HEK293T (cell line): Measurements from ENCODE around the gene SLAMF7.

Source experiments
- ARNT ChIP-seq: fragments of 450-650 bp; IDR thresholded peaks from 2 replicates; pipeline ENCODE4 v1.6.1; 2017; ENCODE audit warnings: mild to moderate bottlenecking
- BHLHE40 ChIP-seq: fragments of 450-650 bp; IDR thresholded peaks from 2 replicates; pipeline ENCODE4 v1.6.1; 2016; ENCODE audit warnings: mild to moderate bottlenecking, moderate library complexity, borderline replicate concordance
- ELF4 ChIP-seq: fragments of 450-650 bp; IDR thresholded peaks from 2 replicates; pipeline ENCODE4 v1.6.1; 2017; ENCODE audit warnings: antibody characterized with exemption
- FOXA1 ChIP-seq: fragments of 450-650 bp; IDR thresholded peaks from 2 replicates; pipeline ENCODE4 v1.6.1; 2016; ENCODE audit warnings: mild to moderate bottlenecking
- FOXK2 ChIP-seq: fragments of 450-650 bp; IDR thresholded peaks from 2 replicates; pipeline ENCODE4 v1.6.1; 2016; ENCODE audit warnings: mild to moderate bottlenecking
- FOXM1 ChIP-seq: fragments of 450-650 bp; IDR thresholded peaks from 2 replicates; pipeline ENCODE4 v1.6.1; 2017; ENCODE audit warnings: mild to moderate bottlenecking, borderline replicate concordance
- HDGF ChIP-seq: fragments of 450-650 bp; IDR thresholded peaks from 2 replicates; pipeline ENCODE4 v1.6.1; 2017; ENCODE audit warnings: antibody characterized with exemption, borderline replicate concordance
- LEF1 ChIP-seq: fragments of 450-650 bp; IDR thresholded peaks from 2 replicates; pipeline ENCODE4 v1.6.1; 2017; ENCODE audit warnings: mild to moderate bottlenecking, borderline replicate concordance
- NFRKB ChIP-seq: fragments of 450-650 bp; IDR thresholded peaks from 2 replicates; pipeline ENCODE4 v1.6.1; 2016; ENCODE audit warnings: mild to moderate bottlenecking, moderate library complexity
- SP1 ChIP-seq: fragments of 450-650 bp; IDR thresholded peaks from 2 replicates; pipeline ENCODE4 v1.6.1; 2017
- SUZ12 ChIP-seq: fragments of 450-650 bp; IDR thresholded peaks from 2 replicates; pipeline ENCODE4 v1.6.1; 2016; ENCODE audit warnings: mild to moderate bottlenecking
- TARDBP ChIP-seq: fragments of 450-650 bp; IDR thresholded peaks from 2 replicates; pipeline ENCODE4 v1.6.1; 2016
- ZNF384 ChIP-seq: fragments of 450-650 bp; IDR thresholded peaks from 2 replicates; pipeline ENCODE4 v1.6.1; 2016
- TF ChIP-seq, protein P1 (sequence below): fragments of 450-650 bp; IDR thresholded peaks from 2 replicates; pipeline ENCODE4 v1.6.1; 2016

DNA sequence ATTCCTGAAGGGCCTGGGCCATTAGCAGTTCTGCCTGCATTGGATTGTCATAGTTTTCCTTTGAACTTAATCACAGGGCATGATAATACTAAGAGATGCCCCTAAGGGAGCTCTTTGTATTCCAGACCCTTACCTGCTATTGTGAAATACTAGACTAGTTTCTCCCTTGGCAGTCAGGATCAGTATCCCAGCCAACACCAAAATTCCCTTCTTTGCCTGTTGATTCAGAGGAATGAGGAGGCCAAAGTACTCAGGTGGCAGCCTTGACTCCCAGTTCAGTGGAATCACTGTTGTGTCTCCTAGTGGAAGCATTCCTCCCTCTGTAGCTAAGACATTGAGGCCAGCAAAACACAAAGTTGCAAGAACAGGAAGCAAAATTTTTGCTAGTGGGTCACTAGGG lies 20.7 kb downstream of the SLAMF7 start:
- TF ChIP-seq FOXM1 (no peak), SUZ12 (no peak), ELF4 (no peak), SP1 (no peak), FOXK2 (no peak), TARDBP (no peak), FOXA1 (no peak), ARNT (no peak), HDGF (no peak), BHLHE40 (no peak), ZNF384 (no peak), NFRKB (no peak), LEF1 (no peak)
- TF ChIP-seq, protein P1, sequence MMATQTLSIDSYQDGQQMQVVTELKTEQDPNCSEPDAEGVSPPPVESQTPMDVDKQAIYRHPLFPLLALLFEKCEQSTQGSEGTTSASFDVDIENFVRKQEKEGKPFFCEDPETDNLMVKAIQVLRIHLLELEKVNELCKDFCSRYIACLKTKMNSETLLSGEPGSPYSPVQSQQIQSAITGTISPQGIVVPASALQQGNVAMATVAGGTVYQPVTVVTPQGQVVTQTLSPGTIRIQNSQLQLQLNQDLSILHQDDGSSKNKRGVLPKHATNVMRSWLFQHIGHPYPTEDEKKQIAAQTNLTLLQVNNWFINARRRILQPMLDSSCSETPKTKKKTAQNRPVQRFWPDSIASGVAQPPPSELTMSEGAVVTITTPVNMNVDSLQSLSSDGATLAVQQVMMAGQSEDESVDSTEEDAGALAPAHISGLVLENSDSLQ, result no peak
